ENCODE data around the gene MRPL12.

The MRPL12 gene

DNA sequence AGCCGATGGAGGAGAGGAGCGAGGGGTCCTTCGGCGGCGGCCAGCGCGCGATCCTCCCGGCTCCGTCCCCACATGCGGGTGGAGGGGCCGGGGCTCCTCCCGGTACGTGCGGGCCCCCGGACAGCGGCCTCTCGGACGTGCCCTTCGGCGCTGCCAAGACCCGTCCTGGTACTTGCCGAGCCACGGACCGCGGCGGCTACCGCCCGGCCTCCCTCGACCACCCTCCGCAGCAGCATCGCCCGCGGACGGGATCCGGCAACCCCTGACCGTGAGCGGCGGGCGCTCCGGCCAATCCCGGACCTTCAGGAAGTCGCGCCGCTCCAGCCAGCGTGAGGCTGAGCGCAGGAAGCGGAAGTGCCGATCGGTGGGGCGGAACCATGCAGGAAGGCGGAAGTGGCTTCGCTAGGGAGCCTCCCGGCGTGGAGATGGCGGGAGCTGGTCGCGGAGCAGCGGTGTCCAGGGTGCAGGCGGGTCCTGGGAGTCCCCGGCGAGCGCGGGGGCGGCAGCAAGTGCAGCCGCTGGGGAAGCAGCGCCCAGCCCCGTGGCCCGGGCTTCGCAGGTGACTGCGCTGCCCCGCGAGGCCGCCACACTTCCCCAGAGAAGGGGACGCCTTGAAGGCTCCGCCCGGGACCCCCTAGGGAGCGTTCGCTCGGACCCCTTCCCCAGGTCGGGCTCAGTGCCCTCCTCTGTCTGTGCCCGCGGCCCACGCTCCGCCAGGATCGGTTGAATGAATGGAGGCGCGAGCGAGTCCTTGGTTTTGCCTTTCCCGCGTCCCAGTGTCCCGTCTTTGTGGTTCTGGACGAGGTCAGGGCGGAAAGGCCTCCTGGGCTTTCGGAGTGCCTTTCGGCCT, 36.6 kb upstream of the MRPL12 start, which contains the start of the genes CCDC137 and OXLD1:
TSS of gene CCDC137 (plus strand) at position 396 of the 850 bp plus-strand sequence. CDS start at position 426, 30 bp downstream.
TSS of gene OXLD1 (minus strand) at position 264 of the 850 bp plus-strand sequence. CDS start at position 236, 28 bp downstream.
- TF ChIP-seq, protein P1, sequence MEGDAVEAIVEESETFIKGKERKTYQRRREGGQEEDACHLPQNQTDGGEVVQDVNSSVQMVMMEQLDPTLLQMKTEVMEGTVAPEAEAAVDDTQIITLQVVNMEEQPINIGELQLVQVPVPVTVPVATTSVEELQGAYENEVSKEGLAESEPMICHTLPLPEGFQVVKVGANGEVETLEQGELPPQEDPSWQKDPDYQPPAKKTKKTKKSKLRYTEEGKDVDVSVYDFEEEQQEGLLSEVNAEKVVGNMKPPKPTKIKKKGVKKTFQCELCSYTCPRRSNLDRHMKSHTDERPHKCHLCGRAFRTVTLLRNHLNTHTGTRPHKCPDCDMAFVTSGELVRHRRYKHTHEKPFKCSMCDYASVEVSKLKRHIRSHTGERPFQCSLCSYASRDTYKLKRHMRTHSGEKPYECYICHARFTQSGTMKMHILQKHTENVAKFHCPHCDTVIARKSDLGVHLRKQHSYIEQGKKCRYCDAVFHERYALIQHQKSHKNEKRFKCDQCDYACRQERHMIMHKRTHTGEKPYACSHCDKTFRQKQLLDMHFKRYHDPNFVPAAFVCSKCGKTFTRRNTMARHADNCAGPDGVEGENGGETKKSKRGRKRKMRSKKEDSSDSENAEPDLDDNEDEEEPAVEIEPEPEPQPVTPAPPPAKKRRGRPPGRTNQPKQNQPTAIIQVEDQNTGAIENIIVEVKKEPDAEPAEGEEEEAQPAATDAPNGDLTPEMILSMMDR (IDR thresholded peaks at IDR 0.05; ENCODE audit: low read depth, low read length, missing control alignments): no peak
- in situ Hi-C loops (cut with HindIII; ENCODE audit: low pct_ligation_motif_present, low sequenced_read_pairs): no loop called here
- no peaks in the 10 kb centered on the region for H3K27me3 ChIP-seq (replicated peaks)
- H3K36me3 ChIP-seq (replicated peaks): peaks cover 26% of the 10 kb centered on the region
- H3K4me3 ChIP-seq (ENCODE audit: low read depth, low read length): peak within 1 kb of the TSS; percentile 89
- H3K27ac ChIP-seq: peak within 1 kb of the TSS; percentile 51
- peak; percentile 92 for DNase-seq

GRCh38 chr17:81667754-81668153, 35.4 kb upstream of the MRPL12 start:
- Histone ChIP-seq H3K36me3 (replicated peaks) (peaks cover 38% of the 10 kb centered on the region), H3K4me3 (ENCODE audit: low read depth, low read length) (no peak overlapping the region), H3K27me3 (replicated peaks) (no peaks in the 10 kb centered on the region), H3K27ac (no peak overlapping the region)
- DNase-seq: no peak
- TF ChIP-seq, protein P1 (IDR thresholded peaks at IDR 0.05; ENCODE audit: low read depth, low read length, missing control alignments): no peak
- in situ Hi-C loops (cut with HindIII; ENCODE audit: low pct_ligation_motif_present, low sequenced_read_pairs): no loop called here

- H3K27me3 ChIP-seq (replicated peaks): no peaks in the 10 kb centered on the region
- no peak for DNase-seq
- in situ Hi-C loops (cut with HindIII; ENCODE audit: low pct_ligation_motif_present, low sequenced_read_pairs): no loop called here
- no peak overlapping the region for H3K27ac ChIP-seq
- H3K4me3 ChIP-seq (ENCODE audit: low read depth, low read length): no peak overlapping the region
- TF ChIP-seq, protein P1 (IDR thresholded peaks at IDR 0.05; ENCODE audit: low read depth, low read length, missing control alignments): no peak
- H3K36me3 ChIP-seq (replicated peaks): peaks cover 50% of the 10 kb centered on the region
Observed at GRCh38 chr17:81672504-81672903, 30.7 kb upstream of the MRPL12 start.

DNA sequence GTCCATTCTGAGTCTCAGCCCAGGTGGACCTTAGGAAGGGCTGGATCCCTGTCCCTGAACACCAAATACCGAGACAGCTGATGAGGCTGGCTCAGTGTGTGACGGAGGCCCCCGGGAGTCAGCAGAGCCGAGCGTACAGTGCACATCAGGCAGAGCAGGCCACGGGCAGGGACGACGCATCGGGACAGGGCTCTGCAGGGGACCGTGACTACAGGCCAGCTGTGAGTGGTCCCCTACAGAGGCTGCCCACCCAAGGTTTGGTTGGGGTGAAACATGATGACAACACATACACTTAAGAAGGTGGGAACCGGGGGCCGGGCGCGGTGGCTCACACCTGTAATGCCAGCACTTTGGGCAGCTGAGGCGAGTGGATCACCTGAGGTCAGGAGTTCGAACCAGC, 30.2 kb upstream of the MRPL12 start:
- TF ChIP-seq, protein P1 (IDR thresholded peaks at IDR 0.05; ENCODE audit: low read depth, low read length, missing control alignments): no peak
- Histone ChIP-seq H3K4me3 (ENCODE audit: low read depth, low read length) (no peak overlapping the region), H3K36me3 (replicated peaks) (peaks cover 50% of the 10 kb centered on the region), H3K27me3 (replicated peaks) (no peaks in the 10 kb centered on the region), H3K27ac (no peak overlapping the region)
- no peak for DNase-seq
- in situ Hi-C loops (cut with HindIII; ENCODE audit: low pct_ligation_motif_present, low sequenced_read_pairs): no loop called here

DNA sequence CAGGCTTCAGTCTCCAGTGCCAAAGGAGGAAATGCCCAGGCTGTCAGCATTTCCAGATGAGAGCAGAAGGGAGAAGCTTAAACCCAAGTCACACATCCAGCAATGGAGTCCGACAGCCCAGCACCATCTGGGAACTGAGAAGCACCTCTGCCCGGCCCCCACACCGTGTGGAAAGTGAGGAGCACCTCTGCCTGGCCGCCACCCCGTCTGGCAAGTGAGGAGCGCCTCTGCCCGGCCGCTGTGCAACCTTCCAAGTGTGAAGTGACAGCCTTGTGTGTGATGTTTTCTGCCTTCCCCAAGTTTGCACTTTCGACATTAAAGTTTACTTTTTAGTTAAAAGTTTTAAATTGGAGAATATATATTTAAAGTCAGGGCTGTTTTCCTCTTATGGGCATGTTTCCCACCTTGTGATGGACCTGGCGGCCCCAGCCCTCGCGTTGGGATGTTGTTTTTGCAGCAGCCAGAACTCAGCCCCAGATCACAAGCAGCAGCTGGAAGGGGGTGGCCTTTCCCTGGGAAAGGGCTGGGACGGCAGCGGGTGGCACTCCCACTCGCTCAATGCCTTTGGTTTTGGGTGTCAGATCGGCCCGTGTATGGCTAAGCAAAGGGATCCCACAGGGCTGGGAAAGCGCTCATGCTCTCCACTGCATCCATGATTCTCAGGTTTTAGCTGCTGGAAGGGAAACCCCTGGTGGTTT, 29.5 kb upstream of the MRPL12 start:
- Histone ChIP-seq H3K36me3 (replicated peaks) (peaks cover 50% of the 10 kb centered on the region), H3K27me3 (replicated peaks) (no peaks in the 10 kb centered on the region), H3K27ac (no peak overlapping the region), H3K4me3 (ENCODE audit: low read depth, low read length) (no peak overlapping the region)
- DNase-seq: no peak
- TF ChIP-seq, protein P1 (IDR thresholded peaks at IDR 0.05; ENCODE audit: low read depth, low read length, missing control alignments): no peak
- in situ Hi-C loops (cut with HindIII; ENCODE audit: low pct_ligation_motif_present, low sequenced_read_pairs): no loop called here

All from brain microvascular endothelial cell (primary cell).